Activated CD4-positive, alpha-beta memory T cell treated with anti-CD3 and anti-CD28 coated beads, Interleukin-2, amount 10 ng/mL, durations not matched to agents 7 days and 5 days (primary cell): ENCODE measurements around the gene KLHDC1. TPM values are rescaled to one million over a fixed set of nuclear protein-coding genes. Genes with fewer than 3 reads are reported as not detected.

Experiments
- total RNA-seq, 2 experiments: library from RNA; stranded (reverse); gene quantifications; one replicate each; pipeline ENCODE4 v1.2.3, GENCODE V29; 2021

The KLHDC1 gene
- total RNA-seq, 2 experiments from 2014 or later = 2.4 to 2.6 TPM

Other genes with a start within 250 kb of the KLHDC1 start
- gene RPS29, start 106.7 kb upstream of the KLHDC1 start, total RNA-seq = 1,000 to 10,000 TPM; 1,659 to 1,700 TPM
- 10 to 100 TPM; 48.7 to 53.2 TPM for gene LRR1, start 94.2 kb upstream of the KLHDC1 start, total RNA-seq
- gene RPL36AL, start 72.5 kb upstream of the KLHDC1 start, total RNA-seq = 100 to 1,000 TPM; 320 to 330 TPM
- 10 to 100 TPM; 82.7 to 86.5 TPM for gene MGAT2, start 72.3 kb upstream of the KLHDC1 start, total RNA-seq
- gene DNAAF2, start 57.9 kb upstream of the KLHDC1 start, total RNA-seq = 1 to 10 TPM; 7.4 to 7.5 TPM
- 10 to 100 TPM; 24.1 to 24.9 TPM for gene POLE2, start 4.9 kb upstream of the KLHDC1 start, total RNA-seq
- gene KLHDC2, start 75.0 kb downstream of the KLHDC1 start, total RNA-seq = 10 to 100 TPM; 34.3 to 34.7 TPM
- 10 to 100 TPM; 64.7 to 73.3 TPM for gene NEMF, start 159.7 kb downstream of the KLHDC1 start, total RNA-seq
- 100 to 1,000 TPM; 198 to 199 TPM for gene ARF6, start 200.0 kb downstream of the KLHDC1 start, total RNA-seq